SK-N-MC (cell line): ENCODE results near the gene JOSD2.
A peak's percentile ranks its signal among the peaks of the same experiment; 100 is the strongest.

ENCODE experiments used
- DNase-seq: peaks from one replicate; pipeline ENCODE4 v3.0.0-alpha.2; 2011; ENCODE audit warnings: low read depth, low spot score
- H3K27ac ChIP-seq: fragments of 200-600 bp; sonication (generic); 2 replicates; pipeline ENCODE4 v1.5.1; 2016; ENCODE audit warnings: mixed run types
- H3K36me3 ChIP-seq: fragments of 200-600 bp; sonication (generic); 2 replicates; pipeline ENCODE4 v1.6.1; 2017; ENCODE audit warnings: antibody characterized with exemption, low read length, mixed read lengths; ENCODE audit not compliant: insufficient read depth
- H3K4me3 ChIP-seq: fragments of 200-600 bp; sonication (generic); 2 replicates; pipeline ENCODE4 v1.5.1; 2016
- H3K9ac ChIP-seq: fragments of 200-600 bp; sonication (generic); 2 replicates; pipeline ENCODE4 v1.8.0; 2017; ENCODE audit warnings: mixed run types, mixed read lengths; ENCODE audit not compliant: insufficient read length
- H3K9me3 ChIP-seq: fragments of 200-600 bp; sonication (generic); 2 replicates; pipeline ENCODE4 v1.6.1; 2017; ENCODE audit warnings: low read depth, mild to moderate bottlenecking, antibody characterized with exemption, low read length, moderate library complexity, mixed read lengths
- EZH2 ChIP-seq: fragments of 200-600 bp; sonication (generic); IDR thresholded peaks from one replicate; pipeline ENCODE4 v1.6.1; 2017; ENCODE audit warnings: antibody characterized with exemption
- FOXP2 ChIP-seq: optimal IDR thresholded peaks from 2 replicates; pipeline ENCODE3; 2011; ENCODE audit warnings: mild to moderate bottlenecking, moderate library complexity; ENCODE audit not compliant: insufficient read depth; ENCODE audit errors: extremely low read length, control extremely low read depth
- POLR2AphosphoS5 ChIP-seq: IDR thresholded peaks from 2 replicates; pipeline ENCODE4 v1.6.1; 2012; ENCODE audit warnings: mild to moderate bottlenecking, low read depth, low read length, borderline replicate concordance

JOSD2 gene

DNA sequence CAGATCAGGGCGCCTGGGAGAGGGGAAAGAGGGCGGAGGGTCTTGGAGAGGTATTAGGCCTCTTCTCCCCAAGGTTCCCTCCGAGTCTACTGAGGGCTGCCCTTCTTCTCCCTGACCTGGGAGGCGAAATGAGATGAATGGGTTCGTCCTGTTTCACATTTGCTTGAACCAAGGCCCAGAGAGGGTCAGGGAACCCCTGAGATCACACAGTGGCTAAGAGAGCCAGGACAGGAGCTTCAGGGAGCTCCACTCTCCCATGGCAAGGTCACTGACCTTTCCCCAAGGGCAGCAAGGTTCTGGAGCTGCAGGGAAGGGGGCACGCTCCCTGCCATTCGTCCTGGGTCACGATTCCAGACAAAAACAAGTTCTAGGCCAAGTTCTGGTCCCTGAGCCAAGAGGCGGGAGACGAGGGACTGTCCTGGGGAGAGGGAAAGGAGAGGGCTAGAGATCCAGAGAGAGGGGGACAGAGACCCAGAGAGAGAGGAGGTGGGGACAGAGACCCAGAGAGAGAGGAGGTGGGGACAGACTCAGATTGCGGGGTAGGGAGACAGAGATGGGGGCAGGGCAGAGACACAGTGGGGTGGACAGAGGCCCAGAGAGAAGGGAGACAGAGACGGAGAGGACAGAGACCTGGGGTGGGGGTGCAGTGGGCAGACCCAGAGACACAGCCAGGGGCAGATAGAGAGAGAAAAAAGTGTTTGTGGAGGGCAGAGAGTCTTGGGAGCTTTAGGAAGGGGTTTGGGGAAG is 2.2 kb upstream of the JOSD2 start:
- Histone ChIP-seq H3K36me3 (peaks cover 6% of the 10 kb centered on the region; the same call in 1 of the 2 replicates), H3K27ac (no peak overlapping the region), H3K4me3 (no peak overlapping the region), H3K9ac (no peak overlapping the region), H3K9me3 (no peaks in the 10 kb centered on the region)
- TF ChIP-seq EZH2 (no peak), POLR2AphosphoS5 (no peak), FOXP2 (no peak)
- no peak for DNase-seq

DNA sequence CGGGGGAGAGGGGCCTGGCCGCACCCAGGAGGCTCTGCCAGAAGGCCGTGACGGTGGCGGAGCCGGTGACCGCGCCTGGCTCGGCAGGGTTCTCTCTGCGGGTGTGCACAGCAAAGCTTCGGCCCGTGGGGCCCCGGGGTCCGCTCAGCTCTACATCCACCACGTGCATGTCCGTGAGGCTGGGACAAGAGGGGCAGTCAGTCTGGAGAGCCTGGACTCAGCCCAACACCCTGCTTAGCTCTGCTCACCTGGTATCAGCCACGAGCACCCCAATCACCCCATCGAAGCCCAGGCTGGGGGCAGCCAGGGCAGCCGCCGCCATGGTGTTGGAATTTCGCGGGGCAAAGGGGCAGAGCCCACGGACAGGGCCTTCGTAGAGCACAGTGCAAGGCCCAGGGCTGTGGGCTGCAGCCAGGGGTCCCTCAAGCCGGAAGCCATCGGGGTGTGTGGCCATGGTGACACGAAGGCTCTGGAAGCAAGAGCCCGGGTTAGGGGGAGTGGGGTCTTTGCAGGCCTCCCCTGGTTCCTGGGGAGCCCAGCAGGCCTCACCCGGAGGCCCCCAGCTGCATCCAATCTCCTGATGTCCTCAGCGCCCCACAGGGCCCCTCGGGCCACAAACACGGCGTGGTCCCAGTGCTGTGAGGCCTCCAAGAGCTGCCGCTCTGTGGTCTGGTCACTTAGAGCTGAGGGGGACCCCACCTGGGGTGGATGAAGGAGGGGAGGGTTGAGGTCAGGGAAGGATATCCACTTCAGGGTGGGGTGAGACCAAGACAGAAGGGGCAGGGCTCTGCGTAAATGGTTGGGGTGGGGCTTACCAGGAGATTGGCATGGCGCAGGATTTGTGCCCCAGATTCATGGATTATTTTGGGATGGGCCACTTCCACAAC is 1.4 kb upstream of the JOSD2 start:
- Histone ChIP-seq H3K4me3 (peak overlapping the region; percentile 85; the same call in 1 of the 2 replicates), H3K27ac (peak overlapping the region; percentile 71), H3K9ac (peak overlapping the region; percentile 76), H3K36me3 (no peaks in the 10 kb centered on the region), H3K9me3 (no peaks in the 10 kb centered on the region)
- TF ChIP-seq POLR2AphosphoS5 (no peak), FOXP2 (no peak), EZH2 (no peak)
- DNase-seq = no peak

DNA sequence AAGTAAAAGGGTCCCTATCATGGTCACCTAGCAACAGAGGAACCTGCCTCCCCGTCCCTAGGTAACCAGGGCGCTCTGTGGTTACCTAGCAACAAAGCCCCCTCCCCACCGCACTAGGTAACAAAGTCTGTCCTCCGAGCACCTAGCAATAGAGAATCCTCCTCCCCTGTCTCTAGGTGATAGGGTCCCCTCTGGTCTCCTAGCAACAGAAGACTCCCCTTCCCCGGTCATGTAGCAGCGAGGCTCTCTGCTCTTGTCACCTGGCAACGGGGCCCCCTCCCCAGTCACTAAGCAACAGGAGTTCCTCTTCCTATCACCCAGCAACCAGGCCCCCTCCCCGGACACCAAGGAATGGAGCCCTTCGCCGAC is 307 bp downstream of the JOSD2 start:
- Histone ChIP-seq H3K36me3 (no peaks in the 10 kb centered on the region), H3K9me3 (no peaks in the 10 kb centered on the region), H3K4me3 (peak overlapping the region; percentile 85), H3K9ac (peak overlapping the region; percentile 51), H3K27ac (no peak overlapping the region; the same call in 1 of the 2 replicates)
- TF ChIP-seq POLR2AphosphoS5 (no peak), FOXP2 (no peak), EZH2 (no peak)
- no peak for DNase-seq

DNA sequence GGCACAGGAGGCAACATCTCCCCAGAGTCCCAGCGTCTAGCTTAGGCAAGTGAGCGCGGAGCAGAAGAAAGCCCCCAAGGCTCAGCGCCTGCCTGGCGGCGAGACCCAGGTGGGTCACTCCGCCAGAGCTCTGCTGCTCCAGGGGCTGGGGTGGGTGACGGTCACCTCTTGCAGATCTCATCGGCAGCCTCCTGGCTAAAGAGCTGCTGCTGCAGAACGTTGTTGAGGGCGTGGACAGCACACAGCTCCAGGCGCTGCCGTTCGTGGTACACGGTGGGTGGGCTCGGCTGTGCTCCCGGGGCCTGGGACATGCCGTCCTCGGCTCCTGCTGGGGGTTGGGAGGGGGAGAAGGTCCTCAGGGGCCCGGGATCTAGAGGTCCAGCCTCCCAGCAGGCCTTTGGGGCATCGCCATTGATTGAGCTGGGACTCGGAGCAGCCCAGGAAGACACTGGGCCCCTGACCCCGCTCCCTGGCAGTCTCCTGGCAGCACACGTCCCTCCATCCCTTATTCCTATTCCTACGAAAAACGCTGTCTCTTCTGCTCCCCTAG is 795 bp downstream of the JOSD2 start:
- Histone ChIP-seq H3K4me3 (peak overlapping the region; percentile 85), H3K9ac (no peak overlapping the region), H3K9me3 (no peaks in the 10 kb centered on the region), H3K27ac (no peak overlapping the region), H3K36me3 (no peaks in the 10 kb centered on the region)
- TF ChIP-seq EZH2 (no peak), FOXP2 (no peak)
- DNase-seq = no peak

DNA sequence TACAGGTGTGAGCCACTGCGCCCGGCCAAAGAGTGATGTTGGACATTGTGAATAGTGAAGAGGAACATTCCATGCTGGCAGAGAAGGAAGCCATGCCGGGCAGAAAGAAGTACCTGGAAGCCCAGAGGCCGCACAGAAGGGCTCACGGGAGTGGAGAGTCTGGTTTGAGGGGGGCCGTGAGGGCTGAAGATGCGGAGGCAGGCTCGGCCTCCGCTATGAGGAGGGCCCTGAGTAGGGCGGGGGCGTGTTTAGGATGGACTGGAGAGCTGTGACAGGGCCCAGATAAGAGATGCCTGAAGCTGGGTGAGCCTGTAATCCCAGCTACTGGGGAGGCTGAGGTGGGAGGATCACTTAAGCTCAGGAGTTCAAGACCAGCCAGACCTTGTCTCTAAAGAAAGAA is 1.6 kb downstream of the JOSD2 start:
- no peak for DNase-seq
- TF ChIP-seq EZH2 (no peak), FOXP2 (no peak), POLR2AphosphoS5 (no peak)
- Histone ChIP-seq H3K27ac (no peak overlapping the region), H3K9ac (no peak overlapping the region), H3K9me3 (no peaks in the 10 kb centered on the region), H3K36me3 (no peaks in the 10 kb centered on the region), H3K4me3 (no peak overlapping the region)

DNA sequence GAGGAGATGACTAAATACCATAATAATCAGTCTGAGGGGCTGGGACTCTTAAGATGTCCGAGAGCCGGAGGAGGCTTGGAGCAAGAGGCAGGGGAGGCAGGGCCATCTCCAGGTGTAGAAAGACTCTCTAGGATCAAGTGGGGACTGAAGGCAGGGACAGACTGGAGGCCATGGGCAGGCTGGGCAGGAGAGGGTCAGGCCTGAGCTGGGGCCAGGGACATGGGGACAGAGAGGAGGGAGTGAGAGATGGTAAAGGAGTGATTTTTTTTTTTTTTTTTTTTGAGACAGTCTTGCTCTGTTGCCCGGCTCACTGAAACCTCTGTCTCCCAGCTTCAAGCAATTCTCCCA is 2.2 kb downstream of the JOSD2 start:
- TF ChIP-seq FOXP2 = no peak
- TF ChIP-seq POLR2AphosphoS5 = no peak
- TF ChIP-seq EZH2 = no peak
- Histone ChIP-seq H3K9ac (no peak overlapping the region), H3K27ac (no peak overlapping the region), H3K36me3 (no peaks in the 10 kb centered on the region), H3K4me3 (no peak overlapping the region), H3K9me3 (no peaks in the 10 kb centered on the region)
- DNase-seq = no peak

DNA sequence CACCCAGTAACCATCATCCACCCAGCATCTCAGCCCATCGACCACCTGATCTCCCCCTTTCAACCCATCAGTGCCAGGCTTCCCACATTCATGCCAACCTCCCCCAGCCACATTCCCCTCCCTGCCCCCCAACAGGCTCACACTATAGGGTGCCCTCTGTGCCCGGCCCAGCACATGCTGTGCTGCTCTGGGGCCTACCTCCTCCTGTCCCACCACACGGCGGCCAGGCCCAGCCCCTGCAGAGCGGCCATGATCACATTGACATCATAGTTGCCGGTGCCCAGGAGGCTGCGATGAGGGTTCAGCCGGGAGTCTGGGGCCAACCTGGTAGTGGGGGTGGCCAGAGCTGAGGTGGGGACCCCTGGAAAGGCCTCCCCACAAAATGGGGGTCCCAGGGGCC is 3.6 kb downstream of the JOSD2 start:
- no peak for TF ChIP-seq FOXP2
- TF ChIP-seq POLR2AphosphoS5 = no peak
- TF ChIP-seq EZH2 = no peak
- no peak for DNase-seq
- H3K4me3 ChIP-seq = no peak overlapping the region
- H3K9me3 ChIP-seq = no peaks in the 10 kb centered on the region
- H3K27ac ChIP-seq = no peak overlapping the region
- no peaks in the 10 kb centered on the region for H3K36me3 ChIP-seq
- no peak overlapping the region for H3K9ac ChIP-seq

DNA sequence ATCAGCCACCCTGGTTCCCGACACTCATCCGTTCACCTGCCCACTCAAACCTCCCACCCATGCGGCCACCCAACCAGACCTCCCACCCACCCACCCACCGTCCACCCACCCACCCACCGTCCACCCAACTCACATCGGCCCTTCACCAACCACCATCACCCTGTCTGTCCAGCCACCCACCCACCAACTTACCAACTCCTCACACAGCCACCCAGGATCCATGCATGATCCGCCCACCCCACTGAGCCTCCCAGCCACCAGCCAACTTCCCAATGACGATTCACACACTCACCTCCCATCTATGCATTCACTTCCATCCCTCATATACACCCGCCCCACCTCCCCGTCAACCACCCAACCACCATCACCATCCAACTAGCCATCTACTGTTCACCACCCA is 4.3 kb downstream of the JOSD2 start:
- DNase-seq = no peak

More for the DNA sequence above, 4.3 kb downstream of the JOSD2 start:
- no peak for TF ChIP-seq POLR2AphosphoS5
- no peak for TF ChIP-seq EZH2
- TF ChIP-seq FOXP2 = no peak
- H3K9me3 ChIP-seq = no peaks in the 10 kb centered on the region
- no peak overlapping the region for H3K27ac ChIP-seq
- no peak overlapping the region for H3K9ac ChIP-seq
- no peak overlapping the region for H3K4me3 ChIP-seq
- no peaks in the 10 kb centered on the region for H3K36me3 ChIP-seq
